Type B pancreatic cell (in vitro differentiated cells): ENCODE data around the gene SESN3. TPM values are rescaled to one million over a fixed set of nuclear protein-coding genes. Genes with fewer than 3 reads are reported as not detected.

Experiments used
- DNase-seq: peaks from one replicate; pipeline ENCODE4 v3.0.0; 2021; ENCODE audit warnings: mixed read lengths; ENCODE audit not compliant: unreplicated experiment; ENCODE audit errors: extremely low spot score
- H3K27ac Mint-ChIP-seq: 2 replicates; pipeline ENCODE4 v1.8.0; 2021; ENCODE audit warnings: mild to moderate bottlenecking, mixed read lengths
- H3K27me3 Mint-ChIP-seq: 2 replicates; pipeline ENCODE4 v1.8.0; 2021; ENCODE audit warnings: mixed read lengths
- H3K36me3 Mint-ChIP-seq: 2 replicates; pipeline ENCODE4 v1.8.0; 2021; ENCODE audit warnings: mixed read lengths
- H3K4me1 Mint-ChIP-seq: one replicate; pipeline ENCODE4 v1.8.0; 2021; ENCODE audit warnings: mixed read lengths; ENCODE audit not compliant: unreplicated experiment
- H3K4me3 Mint-ChIP-seq: 2 replicates; pipeline ENCODE4 v1.8.0; 2021; ENCODE audit warnings: mild to moderate bottlenecking, mixed read lengths
- H3K9me3 Mint-ChIP-seq: 2 replicates; pipeline ENCODE4 v1.8.0; 2021; ENCODE audit warnings: mixed read lengths
- total RNA-seq: library from RNA; stranded (reverse); gene quantifications from 2 replicates; pipeline ENCODE4 v1.2.1, GENCODE V29; 2021; ENCODE audit warnings: low replicate concordance
- TF ChIP-seq, protein P1 (sequence below): fragments of 200-600 bp; sonication (generic); conservative IDR thresholded peaks from 2 replicates; pipeline ENCODE4 v1.5.0; 2021; ENCODE audit warnings: antibody characterized with exemption, mild to moderate bottlenecking

The SESN3 gene
- total RNA-seq, 1 donor from 2014 or later, result 107 TPM

DNA sequence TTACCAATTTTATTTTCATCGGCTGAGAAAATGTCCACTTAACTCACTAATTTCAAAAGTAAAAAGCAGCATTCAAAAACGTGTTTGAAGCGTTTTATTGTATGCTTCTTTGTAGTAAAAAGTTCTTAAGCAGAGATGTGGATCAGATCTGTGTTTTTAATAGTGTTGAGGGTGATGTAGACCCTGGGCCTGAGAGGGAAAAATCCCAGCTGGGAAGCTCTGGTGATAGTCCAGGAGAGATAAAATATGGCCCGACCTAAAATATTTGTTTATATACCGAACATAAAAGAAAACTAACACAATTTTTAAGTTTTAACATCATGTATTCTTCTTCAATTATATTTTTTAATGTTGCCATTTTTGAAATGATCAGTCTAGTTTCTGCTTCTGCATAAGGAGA, 35.2 kb downstream of the SESN3 start:
- Mint-ChIP-seq H3K4me3 (no peak overlapping the region), H3K9me3 (no peaks in the 10 kb centered on the region), H3K27me3 (no peaks in the 10 kb centered on the region), H3K27ac (no peak overlapping the region), H3K4me1 (peaks cover 16% of the 10 kb centered on the region), H3K36me3 (peaks cover 11% of the 10 kb centered on the region)
- TF ChIP-seq, protein P1, sequence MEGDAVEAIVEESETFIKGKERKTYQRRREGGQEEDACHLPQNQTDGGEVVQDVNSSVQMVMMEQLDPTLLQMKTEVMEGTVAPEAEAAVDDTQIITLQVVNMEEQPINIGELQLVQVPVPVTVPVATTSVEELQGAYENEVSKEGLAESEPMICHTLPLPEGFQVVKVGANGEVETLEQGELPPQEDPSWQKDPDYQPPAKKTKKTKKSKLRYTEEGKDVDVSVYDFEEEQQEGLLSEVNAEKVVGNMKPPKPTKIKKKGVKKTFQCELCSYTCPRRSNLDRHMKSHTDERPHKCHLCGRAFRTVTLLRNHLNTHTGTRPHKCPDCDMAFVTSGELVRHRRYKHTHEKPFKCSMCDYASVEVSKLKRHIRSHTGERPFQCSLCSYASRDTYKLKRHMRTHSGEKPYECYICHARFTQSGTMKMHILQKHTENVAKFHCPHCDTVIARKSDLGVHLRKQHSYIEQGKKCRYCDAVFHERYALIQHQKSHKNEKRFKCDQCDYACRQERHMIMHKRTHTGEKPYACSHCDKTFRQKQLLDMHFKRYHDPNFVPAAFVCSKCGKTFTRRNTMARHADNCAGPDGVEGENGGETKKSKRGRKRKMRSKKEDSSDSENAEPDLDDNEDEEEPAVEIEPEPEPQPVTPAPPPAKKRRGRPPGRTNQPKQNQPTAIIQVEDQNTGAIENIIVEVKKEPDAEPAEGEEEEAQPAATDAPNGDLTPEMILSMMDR, result no peak
- DNase-seq, result no peak

DNA sequence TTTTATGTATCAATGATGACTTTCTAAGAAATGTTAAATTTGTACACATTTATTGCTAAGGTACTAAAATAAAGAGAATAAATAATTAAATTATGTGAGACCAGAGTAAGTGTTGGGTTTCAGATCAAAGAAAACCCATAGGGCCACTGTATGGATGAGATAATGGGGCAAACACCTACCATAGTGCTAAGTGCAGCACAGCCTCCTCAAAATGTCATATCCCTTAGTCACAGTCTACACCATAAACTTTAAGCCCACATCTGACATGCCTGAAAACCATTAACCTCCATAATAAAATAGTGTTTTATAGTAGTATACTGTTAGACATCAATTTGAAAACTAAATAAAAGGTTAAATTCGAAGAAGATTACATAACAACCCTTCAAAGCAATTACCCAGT, 37.5 kb downstream of the SESN3 start:
- H3K9me3 Mint-ChIP-seq, result no peaks in the 10 kb centered on the region
- DNase-seq, result no peak
- no peaks in the 10 kb centered on the region for H3K27me3 Mint-ChIP-seq
- no peak overlapping the region for H3K4me3 Mint-ChIP-seq
- no peak overlapping the region for H3K27ac Mint-ChIP-seq
- H3K4me1 Mint-ChIP-seq, result peaks cover 16% of the 10 kb centered on the region
- H3K36me3 Mint-ChIP-seq, result peaks cover 26% of the 10 kb centered on the region
- TF ChIP-seq, protein P1, result no peak

DNA sequence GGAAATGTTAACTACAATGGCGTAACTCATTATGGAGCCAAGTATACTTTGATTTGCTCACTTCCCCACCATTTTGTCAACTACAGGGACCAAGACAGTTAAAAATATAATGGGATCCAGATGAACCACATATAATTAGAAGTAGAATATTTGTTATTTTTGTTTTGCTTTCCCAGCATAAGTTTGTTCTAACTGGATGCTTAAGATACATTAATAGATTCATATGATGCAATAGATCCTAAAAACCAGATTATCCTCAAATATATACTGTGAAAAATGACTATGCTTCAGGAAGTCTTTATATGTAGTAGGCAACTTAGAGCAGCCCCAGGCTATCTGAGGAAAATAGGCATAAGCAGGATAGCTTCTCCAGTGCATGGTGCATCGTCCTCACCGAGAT, 38.3 kb downstream of the SESN3 start:
- Mint-ChIP-seq H3K27me3 (no peaks in the 10 kb centered on the region), H3K27ac (no peak overlapping the region), H3K9me3 (no peaks in the 10 kb centered on the region), H3K4me3 (no peak overlapping the region), H3K4me1 (peaks cover 13% of the 10 kb centered on the region), H3K36me3 (peaks cover 30% of the 10 kb centered on the region)
- TF ChIP-seq, protein P1, result no peak
- no peak for DNase-seq

DNA sequence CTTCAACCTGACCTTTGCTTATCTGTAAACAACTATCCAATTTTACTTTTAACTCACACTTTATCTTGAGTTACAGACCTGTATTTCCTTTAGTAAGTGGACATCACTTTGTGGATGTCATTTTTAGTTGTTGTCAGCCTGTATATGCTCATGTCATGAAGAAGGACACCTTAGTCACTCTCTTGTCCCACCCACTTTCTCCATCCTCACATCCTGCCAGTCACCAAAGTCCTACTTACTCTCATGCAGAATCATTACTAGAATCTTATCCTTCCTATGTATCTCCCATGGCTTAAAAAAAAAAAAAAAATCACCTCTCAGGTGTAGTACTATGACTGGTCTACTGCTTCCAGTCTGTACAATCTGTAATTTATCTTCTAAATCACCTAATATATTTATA, 43.3 kb downstream of the SESN3 start:
- H3K4me3 Mint-ChIP-seq, result no peak overlapping the region
- H3K4me1 Mint-ChIP-seq, result peaks cover under 1% of the 10 kb centered on the region
- TF ChIP-seq, protein P1, result no peak
- peaks cover 52% of the 10 kb centered on the region for H3K36me3 Mint-ChIP-seq
- no peak for DNase-seq
- H3K27ac Mint-ChIP-seq, result no peak overlapping the region
- no peaks in the 10 kb centered on the region for H3K9me3 Mint-ChIP-seq
- no peaks in the 10 kb centered on the region for H3K27me3 Mint-ChIP-seq

DNA sequence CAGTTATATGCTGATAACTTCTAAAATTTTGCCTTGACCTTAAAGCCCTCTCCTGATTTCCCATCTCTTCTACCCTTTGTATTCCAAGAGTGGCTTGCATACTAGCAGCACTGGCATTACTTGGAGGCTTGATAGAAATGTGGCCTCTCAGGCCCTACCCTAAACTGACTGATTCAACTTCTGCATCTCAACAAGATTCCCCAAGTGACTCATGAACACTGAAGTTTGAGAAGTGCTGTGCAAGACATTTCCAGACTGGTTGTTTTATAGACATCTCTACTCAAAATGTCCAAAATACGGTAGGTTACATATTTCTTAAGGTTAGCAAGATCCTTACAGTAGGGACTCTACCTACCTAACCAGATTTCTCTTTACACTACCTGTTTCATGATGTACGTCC, 48.6 kb downstream of the SESN3 start:
- DNase-seq, result no peak
- H3K27me3 Mint-ChIP-seq, result no peaks in the 10 kb centered on the region
- H3K9me3 Mint-ChIP-seq, result no peaks in the 10 kb centered on the region
- H3K4me3 Mint-ChIP-seq, result no peak overlapping the region
- no peaks in the 10 kb centered on the region for H3K4me1 Mint-ChIP-seq
- H3K36me3 Mint-ChIP-seq, result peaks cover 43% of the 10 kb centered on the region
- no peak overlapping the region for H3K27ac Mint-ChIP-seq
- TF ChIP-seq, protein P1, result no peak

DNA sequence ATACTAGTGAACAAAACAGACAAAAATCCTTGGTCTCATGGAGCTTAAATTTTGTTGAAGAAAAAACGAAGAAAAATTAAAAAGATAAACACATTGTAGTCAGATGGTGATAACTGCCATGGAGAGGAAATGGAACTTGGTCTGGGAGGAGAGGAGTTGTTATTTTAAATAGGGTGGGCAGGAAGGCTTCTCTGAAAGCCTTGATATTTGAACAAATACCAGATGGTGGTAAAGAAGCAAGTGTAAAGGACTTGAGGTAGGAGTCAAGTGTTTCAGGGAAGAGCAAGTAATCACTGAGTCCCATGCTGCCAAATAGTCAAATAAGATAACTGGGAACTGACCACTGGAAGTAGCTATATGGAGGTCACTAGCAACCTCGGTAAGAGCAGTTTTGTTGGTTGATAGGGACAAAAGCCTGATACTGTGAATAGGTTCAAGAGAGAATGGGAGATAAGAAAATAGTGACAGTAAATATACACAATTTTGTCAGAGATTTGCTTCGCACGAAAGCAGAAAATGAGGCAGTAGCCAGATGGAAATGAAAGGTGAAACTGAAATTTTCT, 55.1 kb downstream of the SESN3 start:
- H3K36me3 Mint-ChIP-seq, result peaks cover 32% of the 10 kb centered on the region
- H3K27ac Mint-ChIP-seq, result peak overlapping the region; percentile 10

More for the DNA sequence above, 55.1 kb downstream of the SESN3 start:
- TF ChIP-seq, protein P1, result no peak
- H3K4me3 Mint-ChIP-seq, result no peak overlapping the region
- no peaks in the 10 kb centered on the region for H3K4me1 Mint-ChIP-seq
- no peaks in the 10 kb centered on the region for H3K27me3 Mint-ChIP-seq
- DNase-seq, result no peak
- H3K9me3 Mint-ChIP-seq, result no peaks in the 10 kb centered on the region
